H1 (cell line): ENCODE results near the gene TMEM35A. TPM values are rescaled to one million over a fixed set of nuclear protein-coding genes. Genes with fewer than 3 reads are reported as not detected.

Experiments
- CTCF ChIA-PET: fragments of 300-600 bp; sonication (Branson Sonifier 250); formaldehyde crosslinking; loops from one replicate; lab custom pipeline; 2021; ENCODE audit not compliant: partially characterized antibody; lab: Charles Lee
- POLR2A ChIA-PET: fragments of 300-600 bp; sonication (Branson Sonifier 250); formaldehyde crosslinking; loops from one replicate; lab custom pipeline; 2021; ENCODE audit warnings: inconsistent platforms; ENCODE audit not compliant: partially characterized antibody; lab: Charles Lee
- DNase-seq, 2 experiments: peaks; one replicate each; pipeline versions ENCODE4 v3.0.0 to v3.0.0-alpha.2; 2010 to 2022; ENCODE audit warnings: low spot score in 2 of 2, low read depth in 1 of 2, mixed read lengths in 1 of 2
- FAIRE-seq: peaks from 2 replicates; lab custom pipeline; 2011; peaks lifted over from hg19 to GRCh38; lab: Jason Lieb, UNC
- H2AFZ ChIP-seq: 2 replicates; pipeline ENCODE4 v1.8.1; 2012; ENCODE audit warnings: low read length, inconsistent platforms
- H2AK5ac ChIP-seq: 2 replicates; pipeline ENCODE4 v1.6.1; 2013; ENCODE audit warnings: low read depth, low read length
- H2BK120ac ChIP-seq: replicated peaks from 2 replicates; pipeline ENCODE3; 2013; ENCODE audit warnings: low read depth, low read length, inconsistent platforms
- H2BK12ac ChIP-seq: 2 replicates; pipeline ENCODE4 v1.6.1; 2013; ENCODE audit warnings: low read depth, low read length
- H2BK15ac ChIP-seq: 2 replicates; pipeline ENCODE4 v1.6.1; 2013; ENCODE audit warnings: low read length
- H2BK20ac ChIP-seq: 2 replicates; pipeline ENCODE4 v1.6.1; 2013; ENCODE audit warnings: low read length
- H2BK5ac ChIP-seq: 2 replicates; pipeline ENCODE4 v1.6.1; 2013; ENCODE audit warnings: low read depth, low read length
- H3K14ac ChIP-seq: 2 replicates; pipeline ENCODE4 v1.6.1; 2013; ENCODE audit warnings: inconsistent platforms; ENCODE audit not compliant: insufficient read length
- H3K18ac ChIP-seq: 2 replicates; pipeline ENCODE4 v1.6.1; 2013; ENCODE audit warnings: low read length; ENCODE audit errors: extremely low read depth
- H3K23ac ChIP-seq: 2 replicates; pipeline ENCODE4 v1.6.1; 2013; ENCODE audit warnings: inconsistent platforms; ENCODE audit not compliant: insufficient read length
- H3K23me2 ChIP-seq: 2 replicates; pipeline ENCODE4 v1.6.1; 2013; ENCODE audit warnings: low read depth, low read length
- H3K27ac ChIP-seq: 2 replicates; pipeline ENCODE4 v1.6.1; 2011; ENCODE audit warnings: low read depth, low read length, inconsistent platforms
- H3K27me3 ChIP-seq, 4 experiments: replicated peaks in 1 of 4; 1 replicate in 1 of 4; 2 replicates in 3 of 4; pipeline versions ENCODE4 v1.6.1 to v1.8.1; 2011 to 2013; ENCODE audit warnings: low read length in 3 of 4, mild to moderate bottlenecking in 3 of 4, inconsistent platforms in 2 of 4, mixed read lengths in 2 of 4, moderate library complexity in 1 of 4; ENCODE audit not compliant: control insufficient read depth in 3 of 4, insufficient read depth in 3 of 4; ENCODE audit errors: extremely low read depth in 1 of 4
- H3K36me3 ChIP-seq, 4 experiments: 2 replicates each; pipeline versions ENCODE4 v1.6.1 to v1.8.1; 2011 to 2013; ENCODE audit warnings: mild to moderate bottlenecking in 4 of 4, low read length in 3 of 4, moderate library complexity in 2 of 4, control low read depth in 1 of 4, inconsistent platforms in 1 of 4; ENCODE audit not compliant: insufficient read depth in 4 of 4, control insufficient read depth in 2 of 4
- H3K4ac ChIP-seq: replicated peaks from 2 replicates; pipeline ENCODE3; 2013; ENCODE audit warnings: low read length, low read depth, mixed read lengths, inconsistent platforms; ENCODE audit not compliant: insufficient read length
- H3K4me1 ChIP-seq, 4 experiments: replicated peaks in 1 of 4; 1 replicate in 1 of 4; 2 replicates in 3 of 4; pipeline versions ENCODE4 v1.6.1 to v1.8.1; 2011 to 2013; ENCODE audit warnings: low read length in 3 of 4, inconsistent platforms in 2 of 4, mixed read lengths in 1 of 4; ENCODE audit not compliant: insufficient read depth in 4 of 4, control insufficient read depth in 3 of 4
- H3K4me2 ChIP-seq, 2 experiments: 2 replicates each; pipeline versions ENCODE4 v1.6.1 to v1.8.1; 2011 to 2013; ENCODE audit warnings: low read depth in 2 of 2, low read length in 2 of 2, control low read depth in 1 of 2, inconsistent platforms in 1 of 2, mild to moderate bottlenecking in 1 of 2; ENCODE audit not compliant: insufficient read depth in 1 of 2
- H3K4me3 ChIP-seq, 4 experiments: fragments of 200-600, 300-600 bp in 1 of 4; sonication (generic), shearing (Covaris generic), sonication (Bioruptor Twin) in 1 of 4; 2 replicates each; pipeline versions ENCODE4 v1.5.1 to v1.8.1; 2011 to 2016; ENCODE audit warnings: low read length in 4 of 4, low read depth in 3 of 4, control low read depth in 2 of 4, inconsistent platforms in 2 of 4, mild to moderate bottlenecking in 2 of 4, mixed read lengths in 1 of 4, moderate library complexity in 1 of 4; ENCODE audit not compliant: insufficient read depth in 2 of 4; ENCODE audit errors: extremely low read depth in 1 of 4
- H3K56ac ChIP-seq: replicated peaks from 2 replicates; pipeline ENCODE3; 2013; ENCODE audit warnings: low read depth, mild to moderate bottlenecking, mixed read lengths, low read length, inconsistent platforms; ENCODE audit not compliant: insufficient read length
- H3K79me1 ChIP-seq: 2 replicates; pipeline ENCODE4 v1.6.1; 2013; ENCODE audit warnings: low read depth, low read length, control low read depth
- H3K79me2 ChIP-seq, 2 experiments: 2 replicates each; pipeline versions ENCODE4 v1.6.1 to v1.8.1; 2012 to 2013; ENCODE audit warnings: low read length in 2 of 2, mild to moderate bottlenecking in 2 of 2, inconsistent platforms in 1 of 2; ENCODE audit not compliant: insufficient read depth in 2 of 2, control insufficient read depth in 1 of 2
- H3K9ac ChIP-seq, 4 experiments: replicated peaks in 1 of 4; 1 replicate in 1 of 4; 2 replicates in 3 of 4; pipeline versions ENCODE4 v1.6.1 to v1.8.1; 2011 to 2013; ENCODE audit warnings: low read depth in 3 of 4, low read length in 3 of 4, control low read depth in 2 of 4, mild to moderate bottlenecking in 2 of 4, moderate library complexity in 2 of 4, inconsistent platforms in 1 of 4; ENCODE audit errors: extremely low read depth in 1 of 4
- H3K9me3 ChIP-seq, 2 experiments: 2 replicates each; pipeline versions ENCODE4 v1.6.1 to v1.8.1; 2012 to 2013; ENCODE audit warnings: mild to moderate bottlenecking in 2 of 2, moderate library complexity in 2 of 2, control low read depth in 1 of 2, inconsistent platforms in 1 of 2, low read depth in 1 of 2, low read length in 1 of 2, mixed read lengths in 1 of 2; ENCODE audit not compliant: insufficient read depth in 2 of 2
- H4K20me1 ChIP-seq, 2 experiments: replicated peaks in 1 of 2; 2 replicates each; pipeline versions ENCODE3 to v1.8.1; 2011 to 2013; ENCODE audit warnings: inconsistent platforms in 2 of 2, low read length in 2 of 2, mild to moderate bottlenecking in 1 of 2; ENCODE audit not compliant: insufficient read depth in 2 of 2, control insufficient read depth in 1 of 2
- H4K5ac ChIP-seq: 2 replicates; pipeline ENCODE4 v1.6.1; 2013; ENCODE audit warnings: low read length, low read depth, mixed read lengths, inconsistent platforms; ENCODE audit not compliant: insufficient read length
- H4K8ac ChIP-seq: 2 replicates; pipeline ENCODE4 v1.8.0; 2013; ENCODE audit warnings: mild to moderate bottlenecking, moderate library complexity, low read length, inconsistent platforms; ENCODE audit not compliant: insufficient read depth; ENCODE audit errors: extremely low read depth
- H4K91ac ChIP-seq: replicated peaks from 2 replicates; pipeline ENCODE3; 2013; ENCODE audit warnings: low read length, mixed read lengths, inconsistent platforms; ENCODE audit not compliant: insufficient read length
- EP300 ChIP-seq, 2 experiments: IDR thresholded peaks; 1 replicate in 1 of 2; 2 replicates in 1 of 2; pipeline ENCODE4 v1.6.1; 2011 to 2012; ENCODE audit warnings: low read depth in 2 of 2, low read length in 2 of 2, mild to moderate bottlenecking in 2 of 2, borderline replicate concordance in 1 of 2, inconsistent platforms in 1 of 2, moderate library complexity in 1 of 2
- GABPA ChIP-seq: IDR thresholded peaks from 2 replicates; pipeline ENCODE4 v1.6.1; 2011; ENCODE audit warnings: mild to moderate bottlenecking, low read length, moderate library complexity, borderline replicate concordance; ENCODE audit not compliant: insufficient read depth
- KDM5A ChIP-seq: fragments of 200-600 bp; IDR thresholded peaks from 2 replicates; pipeline ENCODE4 v1.7.1; 2012; ENCODE audit warnings: mild to moderate bottlenecking, low read length, inconsistent platforms, mixed read lengths
- NANOG ChIP-seq: IDR thresholded peaks from 2 replicates; pipeline ENCODE4 v1.6.1; 2011; ENCODE audit warnings: low read length, low read depth, mild to moderate bottlenecking, inconsistent platforms; ENCODE audit not compliant: insufficient read depth, poor library complexity, severe bottlenecking
- POLR2AphosphoS5 ChIP-seq: IDR thresholded peaks from 2 replicates; pipeline ENCODE4 v1.6.1; 2011; ENCODE audit warnings: low read depth, low read length
- RFX5 ChIP-seq: IDR thresholded peaks from 2 replicates; pipeline ENCODE4 v1.6.1; 2011; ENCODE audit warnings: low read depth, low read length, improper control_type of control experiment, borderline replicate concordance
- TAF1 ChIP-seq: IDR thresholded peaks from 2 replicates; pipeline ENCODE4 v1.6.1; 2011; ENCODE audit warnings: mild to moderate bottlenecking, low read depth, low read length
- ZNF274 ChIP-seq: IDR thresholded peaks from 2 replicates; pipeline ENCODE4 v1.7.0; 2012; ENCODE audit warnings: low read length, borderline replicate concordance; ENCODE audit errors: extremely low read depth
- WGBS, 2 experiments: shearing (Covaris generic) in 1 of 2; methylation state at CpG; one replicate each; pipeline versions ENCODE4 v1.1.6 to v1.1.7; 2013 to 2015; ENCODE audit warnings: low lambda C conversion rate in 2 of 2, mixed read lengths in 2 of 2, inconsistent platforms in 1 of 2, low coverage in 1 of 2, missing lambda C conversion rate in 1 of 2; ENCODE audit not compliant: insufficient replicate concordance in 2 of 2, insufficient coverage in 1 of 2, insufficient read length in 1 of 2; ENCODE audit errors: extremely low coverage in 1 of 2, missing lambda C conversion rate in 1 of 2; 5-methylcytosine and 5-hydroxymethylcytosine counted together
- polyA plus RNA-seq, 7 experiments: library from polyadenylated mRNA; depleted of rRNA in 3 of 7; stranded (reverse) in 5 of 7; unstranded in 2 of 7; fragments of >200 nt in 5 of 7; fragments of 200-250 nt in 2 of 7; gene quantifications; 1 replicate in 5 of 7; 2 replicates in 1 of 7; 4 replicates in 1 of 7; pipeline versions ENCODE4 v1.2.1 to v1.2.3, GENCODE V29; 2011 to 2013; ENCODE audit warnings: missing spikeins in 2 of 7, mixed read lengths in 2 of 7
- total RNA-seq: library from RNA; stranded (reverse); fragmentation: NEBNext Ultra II Directional; extraction: Animal tissue kit (Norgen Biotek cat#: 25700); gene quantifications from 2 replicates; pipeline ENCODE4 v1.2.1, GENCODE V29; 2021
- TF ChIP-seq, protein P1 (sequence below), 3 experiments: IDR thresholded peaks; 1 replicate in 2 of 3; 2 replicates in 1 of 3; pipeline versions ENCODE4 v1.5.1 to v1.6.1; 2011; ENCODE audit warnings: low read length in 3 of 3, mild to moderate bottlenecking in 3 of 3, inconsistent platforms in 2 of 3, low read depth in 1 of 3, moderate library complexity in 1 of 3; ENCODE audit not compliant: insufficient read depth in 1 of 3; ENCODE audit errors: control extremely low read depth in 1 of 3
- TF ChIP-seq, protein P2 (sequence below): IDR thresholded peaks from 2 replicates; pipeline ENCODE4 v1.6.1; 2011; ENCODE audit warnings: low read length, improper control_type of control experiment

TMEM35A gene
- total and polyA plus RNA-seq, 2 of the 8 experiments (the other 6 are each of a cell fraction or from before 2014, with no cell fraction given) = 5.5 to 5.8 TPM

DNA sequence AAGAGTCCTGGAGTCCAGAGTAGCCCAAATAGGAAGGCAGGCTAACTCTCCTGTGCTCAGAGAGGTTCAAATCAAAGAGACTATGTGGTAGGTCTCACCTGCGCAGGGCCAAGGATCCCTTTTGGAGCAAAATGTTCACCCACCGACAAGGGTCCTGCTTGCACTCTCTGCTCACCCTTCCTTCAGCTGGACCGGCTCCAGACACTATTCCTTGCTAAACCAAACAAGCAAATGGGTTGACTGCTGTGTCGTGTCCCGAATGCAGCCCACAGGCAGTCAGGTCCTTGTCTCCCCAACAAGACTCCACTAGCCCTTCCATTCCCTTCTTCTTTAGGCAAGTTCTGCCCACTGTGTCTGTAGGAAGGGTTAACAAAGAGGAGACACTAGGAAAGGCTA lies 27.5 kb upstream of the TMEM35A start:
- Histone ChIP-seq H3K23me2 (peaks cover 2% of the 10 kb centered on the region; the same call in 1 of the 2 replicates), H4K20me1 (no peaks in the 10 kb centered on the region), H4K8ac (no peak overlapping the region), H3K9me3 (no peaks in the 10 kb centered on the region), H2AK5ac (no peak overlapping the region), H3K4ac (no peak overlapping the region), H3K4me3 (peak overlapping the region; percentile 59 to 86 (median 64)), H3K4me2 (peak overlapping the region; percentile 78 to 91), H2BK15ac (no peak overlapping the region), H3K36me3 (no peaks in the 10 kb centered on the region), H4K5ac (peak overlapping the region; percentile 2), H2BK12ac (no peak overlapping the region), H3K9ac (peak overlapping the region in 3 of 4 experiments; percentile 54 to 78 (median 70); a peak in 6 of 7 replicates), H2BK20ac (no peak overlapping the region), H3K14ac (no peak overlapping the region), H4K91ac (no peak overlapping the region), H3K79me2 (no peaks in the 10 kb centered on the region), H2AFZ (peak overlapping the region; percentile 92), H3K4me1 (no peaks in the 10 kb centered on the region; a peak in 2 of 7 replicates), H3K18ac (no peak overlapping the region), H3K27me3 (no peaks in the 10 kb centered on the region), H3K27ac (no peak overlapping the region; the same call in 1 of the 2 replicates), H2BK120ac (no peak overlapping the region), H3K23ac (no peak overlapping the region), H2BK5ac (no peak overlapping the region), H3K56ac (no peak overlapping the region), H3K79me1 (no peaks in the 10 kb centered on the region)
- ChIA-PET POLR2A (no interaction called here), CTCF (interaction anchor here (0.7 kb wide), 1 partner anchor 49 kb away, joined by 3 read pairs; no protein-coding TSS in a partner anchor)
- FAIRE-seq (no peak), DNase-seq (peak in 1 of 2 experiments; percentile 1)
- 14% methylated on average over 3 of the region's 5 CpGs; no CpG with 5 or more reads in 1 of the 2 experiments for WGBS, 2 experiments
- TF ChIP-seq GABPA (no peak), ZNF274 (no peak), TAF1 (no peak), NANOG (no peak), KDM5A (no peak), RFX5 (no peak), POLR2AphosphoS5 (no peak), EP300 (IDR thresholded peaks at IDR 0.05; ENCODE audit: borderline replicate concordance in 1 of 2, low read depth in 2 of 2, low read length in 2 of 2) (no peak)
- TF ChIP-seq, protein P1, sequence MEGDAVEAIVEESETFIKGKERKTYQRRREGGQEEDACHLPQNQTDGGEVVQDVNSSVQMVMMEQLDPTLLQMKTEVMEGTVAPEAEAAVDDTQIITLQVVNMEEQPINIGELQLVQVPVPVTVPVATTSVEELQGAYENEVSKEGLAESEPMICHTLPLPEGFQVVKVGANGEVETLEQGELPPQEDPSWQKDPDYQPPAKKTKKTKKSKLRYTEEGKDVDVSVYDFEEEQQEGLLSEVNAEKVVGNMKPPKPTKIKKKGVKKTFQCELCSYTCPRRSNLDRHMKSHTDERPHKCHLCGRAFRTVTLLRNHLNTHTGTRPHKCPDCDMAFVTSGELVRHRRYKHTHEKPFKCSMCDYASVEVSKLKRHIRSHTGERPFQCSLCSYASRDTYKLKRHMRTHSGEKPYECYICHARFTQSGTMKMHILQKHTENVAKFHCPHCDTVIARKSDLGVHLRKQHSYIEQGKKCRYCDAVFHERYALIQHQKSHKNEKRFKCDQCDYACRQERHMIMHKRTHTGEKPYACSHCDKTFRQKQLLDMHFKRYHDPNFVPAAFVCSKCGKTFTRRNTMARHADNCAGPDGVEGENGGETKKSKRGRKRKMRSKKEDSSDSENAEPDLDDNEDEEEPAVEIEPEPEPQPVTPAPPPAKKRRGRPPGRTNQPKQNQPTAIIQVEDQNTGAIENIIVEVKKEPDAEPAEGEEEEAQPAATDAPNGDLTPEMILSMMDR (IDR thresholded peaks at IDR 0.05; ENCODE audit: control extremely low read depth in 1 of 3, insufficient read depth in 1 of 3, low read depth in 1 of 3, low read length in 3 of 3) = no peak
- TF ChIP-seq, protein P2, sequence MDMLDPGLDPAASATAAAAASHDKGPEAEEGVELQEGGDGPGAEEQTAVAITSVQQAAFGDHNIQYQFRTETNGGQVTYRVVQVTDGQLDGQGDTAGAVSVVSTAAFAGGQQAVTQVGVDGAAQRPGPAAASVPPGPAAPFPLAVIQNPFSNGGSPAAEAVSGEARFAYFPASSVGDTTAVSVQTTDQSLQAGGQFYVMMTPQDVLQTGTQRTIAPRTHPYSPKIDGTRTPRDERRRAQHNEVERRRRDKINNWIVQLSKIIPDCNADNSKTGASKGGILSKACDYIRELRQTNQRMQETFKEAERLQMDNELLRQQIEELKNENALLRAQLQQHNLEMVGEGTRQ = no peak
